ENCODE measurements around the gene TMEM179B. TPM values are rescaled to one million over a fixed set of nuclear protein-coding genes. Genes with fewer than 3 reads are reported as not detected.

Gene TMEM179B
- total RNA-seq, 2 experiments from 2014 or later = 36.1 to 42.7 TPM

DNA sequence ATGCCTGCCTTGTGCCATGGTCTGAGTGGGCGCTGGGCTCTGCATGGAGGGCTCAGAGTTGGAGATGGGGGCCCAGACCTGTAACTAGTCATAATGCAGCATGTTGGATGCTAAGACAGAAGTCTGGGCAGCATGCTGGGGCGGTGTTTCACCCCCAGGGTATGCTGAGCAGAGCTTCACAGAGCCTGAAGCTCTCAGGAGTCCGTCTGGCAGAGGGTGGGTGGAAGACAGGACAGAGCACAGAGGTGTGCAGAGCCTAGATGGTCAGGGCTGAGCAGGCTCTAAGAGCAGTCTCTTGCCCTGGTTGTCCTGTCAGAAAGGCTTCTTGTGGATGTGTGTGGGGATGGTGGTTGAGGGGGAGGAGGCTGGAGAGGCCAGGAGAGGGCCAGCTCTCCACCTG, 8.8 kb upstream of the TMEM179B start:
- ChIA-PET POLR2A (interaction anchor here (0.6 kb wide), 1 partner anchor 82 kb away, joined by 3 read pairs; no protein-coding TSS in a partner anchor), CTCF (no interaction called here)

DNA sequence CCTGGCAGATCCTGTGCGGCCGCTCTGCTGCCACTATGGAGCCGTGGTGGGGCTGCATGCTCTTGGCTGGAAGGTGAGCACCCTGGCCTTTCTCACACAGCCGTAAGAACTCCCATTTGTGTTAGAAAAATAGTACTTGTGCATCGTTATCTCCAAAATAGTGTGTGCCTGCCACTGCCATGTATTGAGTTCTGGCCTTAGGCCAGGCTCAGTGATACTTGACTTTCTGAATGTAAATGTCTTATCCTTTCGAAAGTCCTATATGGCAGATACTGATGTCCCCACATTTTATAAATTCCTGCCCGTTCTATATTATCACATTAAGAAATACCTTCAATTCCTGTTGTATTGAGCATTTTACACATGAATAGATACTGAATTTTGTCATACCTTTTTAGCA, 4.4 kb upstream of the TMEM179B start:
- CTCF ChIA-PET = no interaction called here

DNA sequence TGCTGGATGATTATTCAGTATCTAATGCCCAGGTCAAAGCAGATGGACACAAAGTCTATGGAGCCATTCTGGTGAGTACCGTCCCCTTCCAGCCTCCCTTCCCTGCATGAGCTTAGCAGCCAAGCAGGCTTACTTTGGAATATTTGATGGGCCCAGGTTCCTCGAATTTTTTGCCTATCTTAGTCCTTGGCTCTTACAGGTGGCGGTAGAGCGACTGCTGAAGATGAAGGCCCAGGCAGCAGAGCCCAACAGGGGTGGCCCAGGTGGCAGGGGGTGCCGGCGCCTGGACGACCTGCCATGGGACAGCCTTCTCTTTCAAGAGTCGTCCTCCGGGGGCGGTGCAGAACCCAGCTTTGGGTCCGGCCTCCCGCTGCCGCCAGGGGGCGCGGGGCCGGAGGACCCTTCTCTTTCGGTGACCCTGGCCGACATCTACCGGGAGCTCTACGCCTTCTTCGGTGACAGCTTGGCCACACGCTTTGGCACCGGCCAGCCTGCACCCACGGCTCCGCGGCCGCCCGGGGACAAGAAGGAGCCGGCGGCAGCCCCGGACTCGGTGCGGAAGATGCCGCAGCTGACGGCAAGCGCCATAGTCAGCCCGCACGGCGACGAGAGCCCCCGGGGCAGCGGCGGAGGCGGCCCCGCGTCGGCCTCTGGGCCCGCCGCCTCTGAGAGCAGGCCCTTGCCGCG, 741 bp upstream of the TMEM179B start:
- POLR2A ChIA-PET = interaction anchor here (0.5 to 3.5 kb wide), 18 partner anchors 14 to 231 kb away, joined by 3 to 37 read pairs (median 5); partner anchors contain the start of genes INTS5, NXF1, SLC3A2 and STX5
- CTCF ChIA-PET = interaction anchor here (0.6 to 4.1 kb wide), 38 partner anchors 9 to 212 kb away, joined by 3 to 46 read pairs (median 4); partner anchors contain the start of genes BSCL2, EEF1G, EML3 and HNRNPUL2

More for the DNA sequence above, 4.4 kb upstream of the TMEM179B start:
- POLR2A ChIA-PET = no interaction called here

DNA sequence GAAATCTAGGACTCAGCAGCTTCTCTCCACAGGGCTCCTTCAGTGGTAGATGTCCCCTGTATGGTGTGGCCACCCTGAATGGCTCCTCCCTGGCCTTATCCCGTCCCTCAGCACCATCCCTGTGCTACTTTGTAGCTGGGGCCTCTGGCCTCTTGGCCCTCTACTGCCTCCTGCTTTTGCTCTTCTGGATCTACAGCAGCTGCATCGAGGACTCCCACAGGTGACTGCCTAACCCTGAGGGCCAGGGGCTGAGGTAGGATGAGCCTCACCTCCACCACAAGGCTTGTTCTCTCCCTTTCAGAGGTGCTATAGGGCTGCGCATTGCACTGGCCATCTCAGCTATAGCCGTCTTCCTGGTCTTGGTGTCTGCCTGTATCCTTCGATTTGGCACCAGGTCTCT, 1.8 kb downstream of the TMEM179B start:
- CTCF ChIA-PET = interaction anchor here (1.1 to 3.4 kb wide), 3 partner anchors 52 to 67 kb away, joined by 3 to 46 read pairs (median 16); no protein-coding TSS in a partner anchor
- POLR2A ChIA-PET = interaction anchor here (0.5 to 3.5 kb wide), 4 partner anchors 15 to 167 kb away, joined by 3 to 37 read pairs (median 6); partner anchors contain the start of gene TAF6L

DNA sequence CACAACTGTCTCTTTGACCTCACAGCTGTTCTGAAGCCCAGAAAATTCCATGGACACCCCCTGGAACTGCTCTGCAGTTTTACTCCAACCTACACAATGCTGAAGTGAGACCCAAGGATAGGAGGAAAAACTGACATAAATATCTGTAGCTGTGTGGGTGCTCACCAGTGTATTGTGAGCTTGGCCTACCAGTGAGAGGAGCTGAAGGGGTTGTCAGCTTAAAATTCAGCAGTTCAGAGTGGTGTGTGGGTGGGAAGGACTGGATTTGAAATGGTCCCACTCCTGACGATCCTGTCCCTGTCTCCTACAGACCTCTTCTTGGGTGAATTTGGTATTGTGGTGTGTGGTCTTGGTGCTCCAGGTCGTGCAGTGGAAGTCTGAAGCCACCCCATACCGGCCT, 2.4 kb downstream of the TMEM179B start:
- ChIA-PET CTCF (interaction anchor here (0.7 to 1.5 kb wide), 4 partner anchors 36 to 122 kb away, joined by 3 to 4 read pairs (median 3); partner anchors contain the start of gene ZBTB3), POLR2A (interaction anchor here (0.5 to 0.8 kb wide), 3 partner anchors 14 to 85 kb away, joined by 3 read pairs; partner anchors contain the start of gene TAF6L)

DNA sequence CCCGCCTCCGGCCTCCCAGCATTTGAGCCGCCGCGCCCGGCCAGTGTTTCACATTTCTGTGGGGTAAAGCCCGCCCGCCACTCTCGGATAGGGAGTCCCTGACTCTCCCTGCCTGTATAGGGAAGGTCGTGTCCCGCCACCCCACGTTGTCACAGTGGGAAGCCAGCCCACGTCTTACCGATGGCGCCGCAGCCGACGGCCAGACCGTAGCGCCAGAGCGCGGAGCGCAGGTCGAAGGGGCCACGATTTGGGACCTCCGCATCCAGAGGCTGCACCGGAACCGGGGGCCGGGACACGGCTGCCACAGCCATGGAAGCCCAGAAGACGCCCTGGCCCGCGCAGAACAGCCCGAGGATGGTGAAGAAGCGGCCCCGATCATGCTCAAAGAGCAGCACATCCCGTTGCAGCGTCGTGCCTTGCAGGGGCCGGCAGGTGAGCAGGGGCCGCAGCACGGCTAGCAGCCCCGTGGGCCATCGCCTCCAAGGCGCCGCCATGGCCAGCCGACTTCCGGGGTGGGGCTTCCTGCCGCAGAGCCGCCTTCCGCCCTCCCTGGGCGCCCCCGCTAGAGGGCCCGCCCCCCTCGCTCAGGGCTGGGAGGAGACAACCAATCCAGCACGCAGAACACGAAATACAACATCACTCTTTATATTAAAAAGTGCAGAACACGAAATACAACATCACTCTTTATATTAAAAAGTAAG, 4.4 kb downstream of the TMEM179B start, which contains the start of gene TMEM223:
Gene TMEM223 (minus strand): TSS at position 506 of the 701 bp plus-strand sequence. CDS start 12 bp downstream, at position 494.
- ChIA-PET POLR2A (interaction anchor here (0.6 to 2.5 kb wide), 7 partner anchors 9 to 66 kb away, joined by 3 to 15 read pairs (median 4); partner anchors contain the start of gene NXF1), CTCF (interaction anchor here (1.4 kb wide), 1 partner anchor 50 kb away, joined by 3 read pairs; no protein-coding TSS in a partner anchor)

DNA sequence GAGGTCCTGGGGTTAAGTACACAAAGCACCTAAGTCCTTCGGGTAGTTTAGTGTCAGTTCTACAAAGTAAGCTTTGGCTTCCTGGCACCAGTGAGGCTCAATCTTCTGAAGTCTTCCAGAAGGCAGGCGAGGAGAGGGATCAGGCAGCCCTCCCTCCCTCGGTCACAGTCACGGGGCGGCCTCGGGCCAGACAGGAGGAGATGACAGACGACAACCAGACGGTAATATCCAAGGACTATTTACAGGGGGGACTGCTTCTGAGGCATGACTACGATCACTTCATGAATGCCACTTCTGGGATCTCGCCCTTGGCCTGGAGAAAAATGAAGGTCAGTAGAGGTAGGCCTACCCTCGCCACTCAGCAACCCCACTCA, 5.0 kb downstream of the TMEM179B start:
- CTCF ChIA-PET = interaction anchor here (0.5 to 1.4 kb wide), 3 partner anchors 12 to 72 kb away, joined by 3 to 4 read pairs (median 3); no protein-coding TSS in a partner anchor
- POLR2A ChIA-PET = interaction anchor here (1.8 to 2.5 kb wide), 2 partner anchors 9 to 64 kb away, joined by 5 to 15 read pairs; no protein-coding TSS in a partner anchor

DNA sequence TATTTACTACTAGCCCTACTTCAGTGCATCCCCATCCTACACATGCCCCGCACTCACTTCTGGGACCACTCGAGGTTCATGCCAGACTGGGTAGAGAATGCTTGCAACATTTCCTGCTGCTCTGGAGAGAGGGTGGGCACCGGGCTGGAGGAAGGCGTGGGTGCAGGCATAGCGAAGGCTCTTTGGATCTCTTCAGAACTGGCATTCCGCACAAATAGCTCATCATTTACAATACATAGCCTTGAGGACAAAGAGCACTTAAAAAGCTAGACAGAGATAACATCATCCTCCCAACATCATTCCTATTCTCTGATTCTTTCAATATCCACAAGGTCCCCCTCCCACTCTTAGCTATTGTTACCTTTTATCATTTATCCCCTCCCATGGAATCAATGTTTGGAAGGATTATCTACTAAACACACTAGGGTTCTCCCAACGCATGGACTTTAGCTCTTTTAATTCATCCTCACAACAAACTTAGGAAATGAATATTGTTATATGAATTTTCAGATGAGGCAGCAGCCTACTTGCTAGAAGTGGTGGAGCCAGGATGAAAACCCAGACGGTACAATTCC, 7.1 kb downstream of the TMEM179B start:
- ChIA-PET CTCF (no interaction called here), POLR2A (interaction anchor here (0.7 to 1.1 kb wide), 2 partner anchors 10 to 114 kb away, joined by 4 read pairs; no protein-coding TSS in a partner anchor)

DNA sequence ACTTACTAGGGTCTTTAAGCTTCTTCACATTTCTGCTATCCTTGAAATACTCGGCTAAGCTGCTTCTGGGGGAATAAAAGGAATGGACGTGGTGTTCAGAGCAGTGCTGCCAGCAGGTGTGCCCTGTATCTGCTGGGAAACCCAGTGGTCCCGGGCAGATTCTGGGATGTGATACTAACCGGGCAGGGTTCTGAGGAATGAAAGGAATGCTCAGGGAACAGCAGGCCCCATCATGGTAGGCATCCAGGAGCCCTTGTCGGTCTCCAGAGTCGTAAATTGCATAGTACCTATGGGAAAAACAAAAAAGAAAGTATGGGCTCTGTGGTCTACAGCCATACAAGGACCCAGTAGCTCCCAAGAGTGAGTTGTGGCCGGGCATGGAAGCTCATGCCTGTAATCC, 9.1 kb downstream of the TMEM179B start:
- POLR2A ChIA-PET = interaction anchor here (0.5 to 2.0 kb wide), 4 partner anchors 10 to 1480 kb away, joined by 4 to 8 read pairs (median 4); partner anchors contain the start of genes STX5 and TEX54

DNA sequence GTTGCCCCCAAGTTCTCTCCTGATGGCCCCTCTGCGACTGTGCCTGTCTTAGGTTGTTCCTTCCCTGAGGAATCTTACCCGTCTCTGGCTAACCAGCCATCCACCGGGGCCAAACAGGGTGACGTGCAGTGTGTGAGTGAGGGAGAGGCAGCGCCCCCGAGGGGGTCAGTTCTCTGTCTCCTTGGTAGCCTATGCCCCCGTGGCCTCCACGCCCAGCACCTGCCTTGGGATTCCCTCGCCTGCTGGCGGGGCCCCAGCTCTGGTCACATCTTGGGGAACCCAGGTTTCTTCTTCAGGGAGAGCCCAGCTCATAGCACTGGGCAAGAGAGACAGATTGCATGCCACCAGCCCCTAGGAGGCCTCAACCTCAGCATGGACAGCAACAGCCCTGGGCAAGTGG, 12.3 kb downstream of the TMEM179B start:
- ChIA-PET POLR2A (interaction anchor here (3.4 kb wide), 1 partner anchor 8 kb away, joined by 15 read pairs; the partner anchor contains the start of gene TMEM223), CTCF (interaction anchor here (1.5 kb wide), 1 partner anchor 12 kb away, joined by 3 read pairs; the partner anchor contains the start of gene TMEM179B)

More for the DNA sequence above, 9.1 kb downstream of the TMEM179B start:
- CTCF ChIA-PET = interaction anchor here (0.6 to 1.5 kb wide), 6 partner anchors 9 to 184 kb away, joined by 3 to 5 read pairs (median 3); partner anchors contain the start of genes EML3 and TMEM179B

DNA sequence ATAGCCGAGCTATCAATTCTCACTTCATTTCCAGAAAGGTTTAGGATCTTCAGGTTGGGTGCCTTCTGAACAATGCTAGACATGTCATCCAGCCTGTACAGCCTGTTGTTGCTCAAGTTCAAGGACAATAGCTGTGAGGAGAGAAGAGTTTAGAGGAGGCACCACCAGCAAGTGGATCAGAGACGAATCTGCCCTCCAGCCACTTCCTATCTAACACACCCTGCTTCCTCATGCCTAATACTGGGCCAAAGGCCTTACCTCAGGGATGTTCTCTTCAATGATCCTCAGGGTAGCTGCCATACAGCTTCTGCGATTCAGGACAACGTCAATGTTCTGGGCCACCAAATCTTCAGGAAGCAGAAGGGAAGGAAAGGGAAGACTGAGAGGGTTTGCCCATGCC, 13.9 kb downstream of the TMEM179B start:
- POLR2A ChIA-PET = interaction anchor here (0.7 to 3.4 kb wide), 4 partner anchors 9 to 35 kb away, joined by 3 to 15 read pairs (median 8); partner anchors contain the start of genes TMEM179B and TMEM223
- CTCF ChIA-PET = interaction anchor here (0.7 to 1.4 kb wide), 2 partner anchors 15 to 103 kb away, joined by 4 read pairs; no protein-coding TSS in a partner anchor

DNA sequence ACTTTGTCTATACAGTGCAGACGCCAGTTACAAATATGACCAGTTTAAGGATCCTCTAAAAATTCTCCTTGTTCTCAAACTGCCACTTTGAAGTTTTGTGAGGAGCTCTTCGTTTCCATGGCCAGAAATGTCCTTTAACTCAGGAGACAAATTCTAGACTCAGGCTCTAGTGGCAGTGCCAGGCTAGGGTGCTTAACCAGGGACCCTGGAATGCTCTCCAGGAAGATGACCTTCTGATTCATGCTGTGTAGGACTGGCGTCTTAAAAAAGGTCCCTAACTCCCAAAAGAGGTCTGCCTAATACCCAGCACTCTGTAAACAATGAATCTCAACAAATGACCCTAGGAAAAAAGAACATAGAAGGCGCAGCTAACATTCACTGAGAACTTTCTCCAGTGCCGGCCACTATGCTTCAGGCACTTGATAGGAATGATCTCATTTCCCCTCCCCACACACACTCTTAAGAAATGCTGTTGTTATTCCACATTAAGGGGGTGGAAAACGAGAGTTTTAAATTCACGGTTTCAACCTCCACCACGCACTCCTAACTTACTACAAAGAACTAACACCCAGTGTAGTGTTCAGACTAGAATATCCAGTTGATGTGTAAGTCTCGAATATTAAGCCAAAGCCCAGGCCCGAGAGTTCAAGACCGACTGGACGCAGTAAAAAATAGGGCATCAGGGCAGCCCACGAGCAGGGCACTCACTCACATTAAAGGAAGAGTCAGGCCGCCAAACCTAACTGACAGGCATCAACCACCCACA, 17.3 kb downstream of the TMEM179B start:
- POLR2A ChIA-PET = interaction anchor here (0.6 to 1.4 kb wide), 9 partner anchors 10 to 52 kb away, joined by 3 to 5 read pairs (median 4); no protein-coding TSS in a partner anchor

DNA sequence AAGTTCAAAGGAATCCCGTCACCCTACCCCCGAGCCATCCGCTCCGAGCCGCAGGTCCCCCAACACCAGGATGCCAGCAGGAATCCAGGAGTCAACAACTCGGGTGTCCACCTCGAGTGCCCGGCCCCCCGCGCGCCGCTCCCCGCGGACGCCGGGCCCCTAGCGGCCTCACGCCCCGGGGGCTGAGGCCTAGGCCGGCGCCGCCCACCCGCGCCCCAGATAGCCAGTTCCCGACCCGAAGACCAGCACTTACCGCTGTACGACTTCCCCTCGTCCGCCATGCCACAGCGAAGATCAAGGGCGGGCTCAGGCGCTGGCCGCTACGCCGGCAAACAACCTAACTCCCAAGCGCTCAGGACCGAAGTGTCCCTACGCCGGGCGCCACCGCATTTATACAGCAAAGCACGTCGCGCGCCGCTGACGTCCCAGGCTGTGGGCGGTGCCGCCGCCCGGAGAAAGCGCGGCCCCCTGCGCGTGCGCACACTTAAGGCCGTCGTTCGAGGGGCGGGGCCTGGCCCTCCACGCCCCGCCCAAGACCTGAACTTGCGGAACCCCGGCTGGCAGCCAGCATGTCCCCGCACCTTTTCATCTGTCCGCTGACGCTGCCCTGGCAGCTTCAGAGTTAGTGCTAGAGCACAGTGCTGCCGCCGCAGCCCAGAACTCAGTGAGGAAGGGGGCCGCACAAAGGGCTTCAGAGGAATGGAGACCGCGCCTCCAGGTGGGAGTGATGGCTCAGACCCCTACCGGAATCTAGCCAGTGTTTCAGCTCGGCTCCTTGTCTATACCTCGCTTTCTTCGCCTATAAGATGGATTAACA, 18.1 kb downstream of the TMEM179B start, which contains the start of gene NXF1:
Gene NXF1 (minus strand): TSS at position 365 of the 817 bp plus-strand sequence. CDS start 84 bp downstream, at position 281.
- POLR2A ChIA-PET = interaction anchor here (0.6 to 2.5 kb wide), 12 partner anchors 10 to 96 kb away, joined by 3 to 17 read pairs (median 6); partner anchors contain the start of genes SLC3A2, STX5, TEX54 and TMEM179B
- CTCF ChIA-PET = interaction anchor here (0.8 to 2.9 kb wide), 4 partner anchors 11 to 76 kb away, joined by 3 to 19 read pairs (median 4); partner anchors contain the start of genes SLC3A2 and TMEM179B

More for the DNA sequence above, 17.3 kb downstream of the TMEM179B start:
- CTCF ChIA-PET = interaction anchor here (1.3 to 1.5 kb wide), 2 partner anchors 12 to 18 kb away, joined by 4 to 5 read pairs; no protein-coding TSS in a partner anchor

DNA sequence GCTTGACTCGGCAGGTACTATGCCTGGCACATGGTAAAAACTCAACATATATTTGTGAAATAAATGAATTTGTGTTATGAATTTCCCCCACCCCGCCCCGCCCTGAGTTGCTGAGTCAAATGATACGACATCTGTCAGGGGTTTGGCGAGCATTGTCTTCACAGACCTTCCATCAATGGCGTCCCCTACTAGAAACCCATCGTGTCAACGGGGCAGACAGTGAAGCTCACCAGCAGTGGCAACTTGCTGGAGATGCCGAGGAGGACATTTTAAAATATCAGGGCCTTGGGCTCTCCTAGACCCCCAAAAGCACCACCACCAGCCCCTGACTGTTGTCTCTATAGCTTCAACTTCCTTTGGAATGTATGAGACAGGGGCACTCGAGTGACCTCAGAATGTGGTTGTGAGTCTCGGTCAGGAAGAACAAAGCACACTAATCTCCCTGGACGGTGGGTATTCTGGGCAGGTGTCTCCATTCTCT, 18.8 kb downstream of the TMEM179B start:
- ChIA-PET CTCF (interaction anchor here (0.8 to 2.9 kb wide), 5 partner anchors 11 to 75 kb away, joined by 3 to 19 read pairs (median 4); partner anchors contain the start of genes SLC3A2 and TMEM179B), POLR2A (interaction anchor here (0.6 to 2.5 kb wide), 12 partner anchors 10 to 96 kb away, joined by 3 to 17 read pairs (median 6); partner anchors contain the start of genes SLC3A2, STX5, TEX54 and TMEM179B)

DNA sequence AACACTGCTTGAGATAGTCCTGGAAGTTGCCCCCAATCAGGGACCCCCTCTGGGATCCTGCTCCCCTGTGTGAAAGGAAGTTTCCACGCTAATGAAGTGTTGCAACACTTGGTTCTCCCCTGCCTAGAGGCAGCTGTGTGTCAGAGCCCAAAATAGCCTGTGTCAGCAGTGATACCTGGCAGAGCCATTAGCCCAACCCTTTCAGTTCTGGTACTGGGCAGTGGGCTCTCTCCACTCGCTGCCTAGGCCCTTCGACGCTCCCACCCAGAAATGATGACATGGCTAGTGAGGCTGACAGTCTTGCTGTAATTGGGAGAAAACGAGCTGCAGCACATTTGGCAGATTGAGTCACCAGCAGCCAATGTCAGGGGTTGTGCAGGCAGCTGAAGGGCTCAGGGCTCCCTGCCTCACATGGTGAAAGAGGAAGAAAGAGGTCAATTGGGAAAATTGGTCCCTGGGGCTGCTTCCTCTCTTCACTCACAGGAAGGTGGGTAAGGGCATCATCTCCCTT, 19.5 kb downstream of the TMEM179B start:
- ChIA-PET POLR2A (interaction anchor here (0.5 to 2.5 kb wide), 10 partner anchors 10 to 138 kb away, joined by 3 to 17 read pairs (median 6); partner anchors contain the start of genes STX5, TEX54, TMEM179B and WDR74), CTCF (interaction anchor here (1.1 to 2.9 kb wide), 3 partner anchors 10 to 53 kb away, joined by 3 to 19 read pairs (median 5); partner anchors contain the start of gene TMEM179B)

DNA sequence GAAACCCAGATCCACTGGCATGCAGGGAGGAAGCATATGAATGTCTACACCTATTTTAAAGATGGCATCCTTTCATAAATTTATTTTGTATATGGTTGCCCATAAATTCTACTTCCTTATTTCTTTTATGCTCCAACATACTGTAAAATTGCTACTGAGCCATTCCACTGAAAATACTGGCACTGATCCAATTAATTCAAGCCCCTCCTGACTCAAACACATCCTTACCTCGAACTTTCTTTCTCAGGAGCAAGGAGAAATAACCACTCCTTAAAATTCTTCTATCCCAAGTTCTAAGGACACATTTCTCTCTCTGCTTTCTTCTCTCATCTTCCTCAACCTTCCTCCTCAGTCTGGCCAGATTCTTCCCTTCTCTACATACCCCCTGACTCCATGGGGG, 23.5 kb downstream of the TMEM179B start:
- POLR2A ChIA-PET = interaction anchor here (0.6 kb wide), 1 partner anchor 69 kb away, joined by 3 read pairs; no protein-coding TSS in a partner anchor
- CTCF ChIA-PET = no interaction called here
